ENCODE data around the gene AMY1C.
"Not testable (repeated sequence)": the region's sequence is repeated elsewhere in the genome, so short reads cannot be mapped to it uniquely, and the experiment has no call there.

The AMY1C gene

DNA sequence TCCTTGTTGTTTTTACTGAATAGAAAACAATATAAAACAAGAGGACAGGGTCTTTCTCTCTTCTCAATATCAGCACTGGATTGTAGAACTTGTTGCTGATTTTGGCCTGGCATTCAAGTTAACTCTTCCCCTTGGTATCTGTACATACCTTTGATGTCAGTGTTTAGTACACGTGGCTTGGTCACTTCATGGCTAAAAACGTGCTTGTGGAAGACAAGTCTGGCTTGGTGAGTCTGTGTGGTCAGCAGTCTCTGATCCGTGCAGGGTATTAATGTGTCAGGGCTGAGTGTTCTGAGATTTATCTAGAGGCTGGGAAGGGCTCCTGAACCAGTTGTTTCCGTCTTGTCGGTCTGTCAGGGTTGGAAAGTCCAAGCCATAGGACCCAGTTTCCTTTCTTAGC, at the start of gene AMY1C:
TSS of gene AMY1C (plus strand) at position 301 of the 400 bp plus-strand sequence. CDS start 572 bp downstream, outside the sequence.
- DNase-seq = not testable (repeated sequence)

DNA sequence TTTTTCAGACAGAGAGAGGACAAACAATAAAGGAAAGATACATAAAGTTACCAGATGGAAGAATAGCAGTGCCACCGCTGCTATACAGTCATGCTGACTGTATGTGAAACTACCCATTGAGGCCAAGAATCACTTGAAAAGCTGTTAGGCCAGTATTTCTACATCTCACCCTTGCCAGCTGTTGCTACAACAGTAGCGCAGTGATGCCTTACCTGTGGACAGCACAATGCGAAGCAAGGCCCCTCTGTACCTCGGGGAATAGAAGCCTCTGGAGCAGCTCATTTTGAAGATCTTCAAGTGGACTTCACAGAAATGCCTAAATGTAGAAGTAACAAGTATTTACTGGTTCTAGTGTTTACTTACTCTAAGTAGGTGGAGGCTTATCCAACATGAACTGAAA, 49.0 kb upstream of the AMY1C start:
- DNase-seq = not testable (repeated sequence)

DNA sequence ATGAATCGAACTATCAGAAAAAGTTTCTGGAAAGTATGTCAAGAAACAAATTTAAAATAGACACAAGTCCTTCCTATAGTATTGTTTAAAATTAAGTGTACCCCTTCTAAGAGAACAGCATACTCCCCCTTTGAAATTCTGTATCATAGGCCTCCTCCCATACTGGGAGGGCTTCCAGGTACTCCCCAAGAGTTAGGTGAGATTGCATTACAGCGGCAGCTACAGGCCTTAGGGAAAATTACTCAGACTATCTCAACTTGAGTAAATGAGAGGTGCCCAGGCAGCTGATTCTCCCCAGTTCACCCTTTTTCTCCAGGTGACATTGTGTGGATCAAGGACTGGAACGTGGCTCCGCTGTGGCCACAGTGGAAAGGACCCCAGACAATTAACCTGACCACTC, 48.4 kb upstream of the AMY1C start:
- not testable (repeated sequence) for DNase-seq

DNA sequence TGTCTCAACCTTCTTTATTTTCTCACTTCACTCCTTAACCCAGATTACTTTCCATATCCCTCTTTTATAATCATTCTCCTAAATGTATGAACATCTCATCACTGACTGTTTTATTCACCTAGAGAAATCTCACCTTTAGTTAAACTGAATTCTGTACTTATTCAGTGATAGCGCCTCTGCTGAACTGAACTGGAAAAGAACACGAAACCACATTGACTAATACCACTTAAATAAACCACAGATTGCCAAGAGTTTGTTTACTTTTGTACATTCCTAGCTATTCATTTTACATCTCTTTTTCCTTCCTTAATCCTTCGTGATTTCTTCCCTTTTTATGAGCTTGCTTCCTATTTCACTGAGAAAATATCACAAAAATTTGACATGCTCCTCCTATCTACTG, 42.0 kb upstream of the AMY1C start:
- DNase-seq = not testable (repeated sequence)

DNA sequence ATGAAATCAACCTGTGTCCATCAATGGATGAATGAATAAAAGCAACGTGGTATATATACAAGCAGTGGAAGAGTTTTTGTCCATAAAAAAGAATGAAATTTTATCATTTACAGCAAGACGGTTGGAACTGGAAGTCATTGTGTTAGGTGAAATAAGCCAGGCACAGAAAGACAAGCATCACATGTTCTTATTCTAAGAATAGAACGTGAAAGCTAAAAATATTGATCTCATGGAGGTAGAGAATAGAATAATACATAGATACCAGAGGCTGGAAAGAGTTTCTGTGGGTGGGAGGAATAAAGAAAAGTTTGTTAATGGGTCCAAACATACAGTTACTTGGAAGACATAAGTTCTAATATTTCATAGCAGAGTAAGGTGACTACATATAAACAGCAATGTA, 39.3 kb upstream of the AMY1C start:
- not testable (repeated sequence) for DNase-seq

DNA sequence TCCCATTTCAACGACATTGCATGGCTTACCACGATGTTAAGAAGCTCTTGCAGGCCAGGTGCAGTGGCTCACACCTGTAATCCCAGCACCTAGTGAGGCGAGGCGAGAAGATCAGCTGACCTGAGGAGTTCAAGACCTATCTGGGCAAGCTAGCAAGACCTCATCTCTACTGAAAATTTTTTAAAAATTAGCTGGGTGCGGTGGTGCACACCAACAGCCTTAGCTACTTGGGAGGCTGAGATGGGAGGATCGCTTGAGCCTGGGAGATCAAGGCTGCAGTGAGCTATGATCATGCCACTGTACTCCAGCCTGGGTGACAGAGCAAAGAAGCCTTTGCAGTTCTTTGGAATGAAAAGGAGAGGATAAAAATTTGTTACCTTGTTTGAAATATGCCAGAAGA, 32.3 kb upstream of the AMY1C start:
- not testable (repeated sequence) for DNase-seq

DNA sequence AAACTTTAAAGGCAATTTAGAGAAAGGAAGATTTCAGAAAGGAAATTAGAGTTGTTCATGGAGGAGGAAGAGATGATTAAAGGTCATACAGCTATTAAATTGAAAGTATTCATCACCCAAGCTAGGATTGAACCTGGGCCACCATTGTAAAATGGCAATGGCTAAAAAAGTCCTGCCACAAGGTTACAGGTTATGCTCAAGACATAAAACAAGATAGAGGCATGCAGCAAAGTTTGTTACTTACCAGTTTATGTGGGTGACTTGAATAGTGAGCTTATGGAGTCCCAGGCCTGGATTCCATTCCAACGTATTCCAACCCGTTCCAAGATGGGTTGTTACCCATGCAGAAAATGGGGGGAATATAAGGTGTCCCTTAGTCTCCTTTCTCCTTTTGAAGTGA, 28.2 kb upstream of the AMY1C start:
- not testable (repeated sequence) for DNase-seq

DNA sequence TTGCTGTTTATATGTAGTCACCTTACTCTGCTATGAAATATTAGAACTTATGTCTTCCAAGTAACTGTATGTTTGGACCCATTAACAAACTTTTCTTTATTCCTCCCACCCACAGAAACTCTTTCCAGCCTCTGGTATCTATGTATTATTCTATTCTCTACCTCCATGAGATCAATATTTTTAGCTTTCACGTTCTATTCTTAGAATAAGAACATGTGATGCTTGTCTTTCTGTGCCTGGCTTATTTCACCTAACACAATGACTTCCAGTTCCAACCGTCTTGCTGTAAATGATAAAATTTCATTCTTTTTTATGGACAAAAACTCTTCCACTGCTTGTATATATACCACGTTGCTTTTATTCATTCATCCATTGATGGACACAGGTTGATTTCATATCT, 14.4 kb upstream of the AMY1C start:
- DNase-seq = not testable (repeated sequence)

DNA sequence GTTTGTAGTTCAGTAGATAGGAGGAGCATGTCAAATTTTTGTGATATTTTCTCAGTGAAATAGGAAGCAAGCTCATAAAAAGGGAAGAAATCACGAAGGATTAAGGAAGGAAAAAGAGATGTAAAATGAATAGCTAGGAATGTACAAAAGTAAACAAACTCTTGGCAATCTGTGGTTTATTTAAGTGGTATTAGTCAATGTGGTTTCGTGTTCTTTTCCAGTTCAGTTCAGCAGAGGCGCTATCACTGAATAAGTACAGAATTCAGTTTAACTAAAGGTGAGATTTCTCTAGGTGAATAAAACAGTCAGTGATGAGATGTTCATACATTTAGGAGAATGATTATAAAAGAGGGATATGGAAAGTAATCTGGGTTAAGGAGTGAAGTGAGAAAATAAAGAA, 11.7 kb upstream of the AMY1C start:
- not testable (repeated sequence) for DNase-seq

DNA sequence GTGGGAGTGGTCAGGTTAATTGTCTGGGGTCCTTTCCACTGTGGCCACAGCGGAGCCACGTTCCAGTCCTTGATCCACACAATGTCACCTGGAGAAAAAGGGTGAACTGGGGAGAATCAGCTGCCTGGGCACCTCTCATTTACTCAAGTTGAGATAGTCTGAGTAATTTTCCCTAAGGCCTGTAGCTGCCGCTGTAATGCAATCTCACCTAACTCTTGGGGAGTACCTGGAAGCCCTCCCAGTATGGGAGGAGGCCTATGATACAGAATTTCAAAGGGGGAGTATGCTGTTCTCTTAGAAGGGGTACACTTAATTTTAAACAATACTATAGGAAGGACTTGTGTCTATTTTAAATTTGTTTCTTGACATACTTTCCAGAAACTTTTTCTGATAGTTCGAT, 5.2 kb upstream of the AMY1C start:
- DNase-seq = not testable (repeated sequence)

DNA sequence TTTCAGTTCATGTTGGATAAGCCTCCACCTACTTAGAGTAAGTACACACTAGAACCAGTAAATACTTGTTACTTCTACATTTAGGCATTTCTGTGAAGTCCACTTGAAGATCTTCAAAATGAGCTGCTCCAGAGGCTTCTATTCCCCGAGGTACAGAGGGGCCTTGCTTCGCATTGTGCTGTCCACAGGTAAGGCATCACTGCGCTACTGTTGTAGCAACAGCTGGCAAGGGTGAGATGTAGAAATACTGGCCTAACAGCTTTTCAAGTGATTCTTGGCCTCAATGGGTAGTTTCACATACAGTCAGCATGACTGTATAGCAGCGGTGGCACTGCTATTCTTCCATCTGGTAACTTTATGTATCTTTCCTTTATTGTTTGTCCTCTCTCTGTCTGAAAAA, 4.7 kb upstream of the AMY1C start:
- DNase-seq = not testable (repeated sequence)

DNA sequence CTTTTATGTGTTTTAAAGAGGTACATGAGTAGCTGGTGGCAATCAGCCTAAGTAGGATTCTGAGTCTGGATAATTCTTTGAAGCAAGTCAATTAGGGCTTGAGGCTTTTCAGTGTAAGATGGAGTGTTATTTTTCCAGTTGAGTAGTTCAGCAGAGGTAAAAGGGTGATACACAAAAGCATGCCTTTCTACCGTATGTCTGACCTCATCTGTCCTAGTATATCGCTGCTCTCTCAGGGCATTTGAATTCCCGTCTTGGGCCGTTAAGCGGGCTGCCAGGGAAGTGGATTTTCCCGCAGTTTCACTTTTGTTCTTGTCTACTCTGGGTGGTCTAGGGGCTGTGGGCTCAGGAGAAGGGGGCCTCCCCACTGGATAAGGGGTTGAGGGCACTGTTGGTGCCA, 1.4 kb upstream of the AMY1C start:
- not testable (repeated sequence) for DNase-seq

DNA sequence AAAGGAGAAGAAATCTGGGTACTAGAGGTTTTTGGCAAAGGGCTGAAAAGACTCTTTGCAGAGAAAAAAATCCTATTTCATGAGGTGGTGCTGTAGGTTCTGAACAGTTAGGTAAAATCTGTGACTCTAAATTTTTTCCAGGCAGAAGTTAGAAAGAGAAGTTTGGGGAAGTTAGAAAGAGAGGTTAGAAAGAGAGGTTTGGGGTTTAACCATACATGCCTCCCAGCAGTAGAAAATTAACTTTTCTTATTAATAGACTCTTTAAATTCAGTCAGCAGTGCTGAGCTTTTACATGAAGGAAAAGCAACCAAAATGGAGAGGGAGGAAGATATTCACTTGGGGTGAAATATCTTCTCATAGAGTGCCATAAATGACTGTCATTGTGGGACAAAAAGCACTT, 12.2 kb downstream of the AMY1C start:
- no peak for DNase-seq

DNA sequence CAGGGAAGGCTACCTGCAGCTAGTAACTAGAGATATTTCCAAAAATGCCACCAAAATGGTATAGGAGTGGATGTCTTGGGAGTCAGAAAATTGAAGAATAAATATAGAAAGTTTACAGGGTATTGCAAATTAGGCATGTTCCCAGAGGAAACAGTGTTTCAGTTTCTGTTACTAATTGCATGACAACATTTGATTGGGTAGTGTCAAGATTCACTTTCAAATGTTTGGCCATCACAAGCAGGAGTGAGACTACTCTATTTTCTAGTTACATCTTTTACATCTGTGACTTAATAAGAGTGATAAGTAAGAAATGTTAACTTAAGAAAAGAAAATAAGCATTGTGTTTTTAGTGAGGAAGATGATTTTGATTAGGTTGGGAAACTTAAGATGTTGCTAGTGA, 30.2 kb downstream of the AMY1C start:
- no peak for DNase-seq

DNA sequence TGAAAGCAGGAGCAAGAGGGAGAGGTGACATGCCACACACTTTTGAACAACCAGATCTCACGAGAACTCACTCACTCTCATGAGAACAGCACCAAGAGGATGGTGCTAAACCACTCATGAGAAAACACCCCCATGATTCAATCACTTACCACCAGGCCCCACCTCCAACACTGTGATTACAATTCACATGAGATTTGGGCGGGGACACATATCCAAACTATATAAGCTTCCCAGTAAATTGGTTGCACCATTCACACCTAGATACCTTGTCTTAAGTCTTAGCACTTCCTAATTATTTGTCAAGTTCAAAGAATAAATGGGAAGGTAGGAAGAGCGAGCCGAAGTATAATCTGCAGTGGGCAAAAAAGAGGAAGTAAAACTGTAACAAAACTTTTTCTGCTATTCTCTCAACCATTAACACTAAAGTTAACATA, 34.3 kb downstream of the AMY1C start:
- DNase-seq = no peak

DNA sequence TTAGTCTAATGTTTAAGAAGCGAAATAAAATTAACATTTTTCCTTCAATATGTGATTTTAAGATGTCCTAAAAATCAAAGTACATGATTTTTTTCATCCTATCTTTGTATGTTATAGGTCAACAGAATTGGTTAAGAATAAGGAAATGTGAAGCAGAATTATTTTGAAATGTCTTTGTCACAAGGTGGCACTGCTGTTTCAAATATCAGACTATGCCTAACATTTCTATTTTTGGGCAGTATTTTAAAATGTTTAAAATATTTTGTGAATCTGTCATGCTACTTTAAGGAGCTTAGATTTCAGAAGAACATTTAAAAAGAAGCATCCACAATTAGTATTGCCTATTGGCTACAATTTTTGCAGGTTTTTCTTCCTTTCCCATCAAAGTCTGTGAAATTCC, 38.7 kb downstream of the AMY1C start:
- no peak for DNase-seq

DNA sequence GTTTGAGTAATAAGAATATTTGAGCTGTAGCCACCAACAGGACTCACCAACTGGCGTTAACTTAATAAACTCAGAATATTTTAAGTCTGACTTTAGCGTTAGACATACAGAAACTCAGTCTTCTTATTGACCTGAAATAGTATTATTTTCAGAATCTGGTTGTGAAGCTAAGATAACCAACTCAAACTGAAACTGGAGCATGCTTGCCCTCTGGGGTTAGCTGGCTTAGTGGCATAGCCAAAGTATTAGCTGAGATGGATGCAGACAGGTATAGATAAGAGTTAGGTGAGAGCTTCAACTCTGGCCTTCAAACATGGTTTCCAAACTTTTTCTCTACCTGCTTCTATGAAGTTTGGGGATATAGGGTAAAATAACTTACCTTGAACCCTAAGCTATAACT, 40.5 kb downstream of the AMY1C start:
- no peak for DNase-seq
